GM19463 (cell line): Measurements from ENCODE around the gene HOMER1.

Source experiments
- ATAC-seq: cut with Tn5 transposase; IDR thresholded peaks from one replicate; pipeline ENCODE4 v1.9.1; 2021; ENCODE audit warnings: mild to moderate bottlenecking, moderate library complexity; ENCODE audit not compliant: unreplicated experiment

Gene HOMER1

DNA sequence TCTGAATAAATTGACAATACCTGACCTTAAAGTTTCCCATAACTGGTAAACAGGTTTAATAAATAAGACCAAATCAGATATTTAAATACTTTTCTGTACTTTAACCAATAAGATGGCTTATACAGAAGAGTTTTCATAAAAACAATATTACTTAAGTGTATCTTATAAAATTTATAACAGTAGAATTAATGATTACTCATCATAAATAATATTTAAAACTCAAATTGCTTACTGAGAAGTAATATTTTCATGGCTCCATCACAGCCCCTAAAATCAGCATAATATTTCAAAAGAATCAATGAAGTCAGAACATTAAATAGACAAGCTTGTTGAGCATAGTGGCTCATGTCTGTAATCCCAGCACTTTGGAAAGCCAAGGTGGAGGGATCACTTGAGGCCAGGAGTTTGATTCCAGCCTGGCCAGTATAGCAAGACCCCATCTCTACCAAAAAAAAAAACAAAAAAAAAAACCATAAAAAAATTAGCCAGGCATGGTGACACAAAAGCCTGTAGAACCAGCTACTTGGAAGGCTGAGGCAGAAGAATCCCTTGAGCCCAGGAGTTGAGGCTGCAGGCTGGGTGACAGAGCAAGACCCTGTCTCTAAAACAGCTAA is 23.5 kb downstream of the HOMER1 start:
- ATAC-seq: no peak

DNA sequence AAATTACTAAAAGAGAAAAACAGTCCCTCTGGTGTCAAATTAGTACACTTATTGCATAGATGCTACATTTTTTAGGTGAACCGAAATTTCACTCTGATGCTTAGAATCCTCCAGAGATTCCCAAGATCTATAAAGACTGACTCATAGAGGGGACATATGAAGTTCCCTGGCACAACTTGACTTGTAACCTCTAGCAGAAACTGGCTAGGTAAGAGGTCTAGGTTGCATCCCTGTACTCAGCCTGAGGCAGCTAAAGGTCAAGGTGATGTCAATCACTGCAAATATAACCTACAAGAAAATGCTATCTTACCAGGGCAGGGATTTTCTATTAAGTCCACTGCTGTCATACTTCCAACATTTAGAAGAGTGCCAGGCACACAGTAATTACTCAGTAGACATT is 24.2 kb downstream of the HOMER1 start:
- ATAC-seq: no peak

- ATAC-seq: no peak
Observed at GRCh38 chr5:79488775-79489174, 25.2 kb downstream of the HOMER1 start.

DNA sequence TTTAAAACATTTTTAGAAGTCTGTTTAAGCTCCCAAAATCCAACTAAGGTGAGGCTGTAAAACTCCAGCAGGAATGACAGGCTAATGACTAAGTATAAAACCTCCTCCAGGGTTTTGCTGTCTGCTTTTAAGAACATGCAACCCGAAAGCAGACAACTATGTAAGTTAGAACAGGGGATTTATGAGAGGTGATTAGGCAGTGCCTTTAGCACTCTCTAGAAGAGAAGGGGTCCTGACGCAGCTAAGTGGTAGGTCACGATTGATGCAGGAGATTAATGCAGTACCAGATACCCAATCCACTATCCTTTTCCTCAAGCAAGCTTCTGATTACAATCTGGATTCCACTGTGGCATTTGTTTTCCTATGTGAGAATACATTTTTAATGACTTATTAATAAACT is 25.9 kb downstream of the HOMER1 start:
- ATAC-seq: no peak

GRCh38 chr5:79487251-79487650 is 26.7 kb downstream of the HOMER1 start:
- ATAC-seq: no peak

- no peak for ATAC-seq
Observed at GRCh38 chr5:79486116-79486515, 27.8 kb downstream of the HOMER1 start.

DNA sequence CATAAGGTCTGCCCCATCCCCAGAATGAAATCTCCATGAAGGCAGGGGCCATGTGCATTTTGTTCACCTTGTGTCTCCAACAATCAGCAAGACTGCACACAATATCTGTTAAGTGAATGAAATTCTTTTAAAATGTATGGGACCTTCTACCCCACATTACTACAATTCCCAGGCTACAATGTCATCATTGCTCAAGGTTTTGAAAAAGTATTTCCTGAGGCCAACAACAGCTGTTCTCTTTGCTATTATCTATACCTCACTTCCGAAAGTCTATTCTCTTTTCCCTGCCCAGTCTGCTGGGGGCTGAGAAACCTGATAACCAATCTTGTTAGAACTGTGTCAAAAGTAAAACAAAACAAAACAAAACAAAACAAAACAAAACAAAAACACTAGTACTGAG is 29.2 kb downstream of the HOMER1 start:
- ATAC-seq: no peak

DNA sequence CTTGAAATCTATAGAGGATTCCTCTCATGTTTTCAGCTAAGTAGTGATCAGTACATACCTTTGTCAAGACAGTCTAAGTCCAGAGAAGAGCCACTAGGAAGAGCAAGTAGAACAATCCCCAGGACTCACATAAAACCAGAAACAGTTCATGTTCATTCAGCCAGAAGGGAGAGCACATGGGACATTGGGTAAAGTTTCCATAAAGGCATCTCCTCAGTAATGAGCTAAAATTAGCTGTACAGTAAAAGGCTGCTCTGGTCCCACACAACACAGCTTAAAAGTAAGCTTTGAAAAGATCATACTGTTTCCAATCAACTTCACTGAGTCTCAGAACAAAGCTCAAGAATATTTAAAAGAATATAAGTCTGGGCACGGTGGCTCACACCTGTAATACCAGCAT is 32.4 kb downstream of the HOMER1 start:
- ATAC-seq: no peak

GRCh38 chr5:79480991-79481390 is 32.9 kb downstream of the HOMER1 start:
- ATAC-seq: no peak

GRCh38 chr5:79475152-79475466 is 38.8 kb downstream of the HOMER1 start:
- ATAC-seq: no peak

DNA sequence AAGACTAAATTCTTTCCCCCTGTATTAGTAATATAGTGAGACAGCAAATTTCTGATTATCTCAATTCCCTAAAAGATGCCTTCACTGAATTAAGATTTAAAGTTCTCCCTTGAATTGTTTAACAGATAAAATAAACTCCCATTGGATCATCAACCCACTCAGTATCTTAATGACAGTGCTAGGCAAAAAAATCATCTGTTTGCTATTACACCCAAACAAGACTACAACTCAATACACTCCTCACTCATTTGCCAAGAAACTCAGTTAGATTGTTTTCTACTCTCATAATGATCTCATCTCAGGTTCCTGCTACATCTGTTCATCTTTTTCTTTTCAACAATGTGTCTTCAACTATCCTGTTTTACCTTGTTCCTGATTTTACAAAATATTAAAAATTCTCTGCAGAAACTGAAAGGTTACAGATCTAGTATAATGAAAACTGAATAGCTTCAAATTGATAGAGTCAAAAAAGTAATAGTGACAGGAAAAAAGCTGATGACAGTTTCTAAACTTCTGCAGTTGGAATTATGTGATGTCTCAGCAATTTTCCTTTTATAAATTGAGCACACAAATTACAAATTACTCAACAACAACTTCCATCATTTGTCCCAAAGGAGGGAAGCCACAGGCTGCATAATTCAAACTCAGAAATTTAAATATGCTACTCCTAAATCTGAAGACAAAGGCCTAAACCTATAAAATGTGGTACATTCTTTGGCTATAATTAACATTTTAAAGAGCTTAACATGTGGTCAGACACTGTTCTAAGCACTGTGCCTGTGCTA is 39.4 kb downstream of the HOMER1 start:
- no peak for ATAC-seq

GRCh38 chr5:79471556-79471955 is 42.4 kb downstream of the HOMER1 start:
- ATAC-seq: no peak

DNA sequence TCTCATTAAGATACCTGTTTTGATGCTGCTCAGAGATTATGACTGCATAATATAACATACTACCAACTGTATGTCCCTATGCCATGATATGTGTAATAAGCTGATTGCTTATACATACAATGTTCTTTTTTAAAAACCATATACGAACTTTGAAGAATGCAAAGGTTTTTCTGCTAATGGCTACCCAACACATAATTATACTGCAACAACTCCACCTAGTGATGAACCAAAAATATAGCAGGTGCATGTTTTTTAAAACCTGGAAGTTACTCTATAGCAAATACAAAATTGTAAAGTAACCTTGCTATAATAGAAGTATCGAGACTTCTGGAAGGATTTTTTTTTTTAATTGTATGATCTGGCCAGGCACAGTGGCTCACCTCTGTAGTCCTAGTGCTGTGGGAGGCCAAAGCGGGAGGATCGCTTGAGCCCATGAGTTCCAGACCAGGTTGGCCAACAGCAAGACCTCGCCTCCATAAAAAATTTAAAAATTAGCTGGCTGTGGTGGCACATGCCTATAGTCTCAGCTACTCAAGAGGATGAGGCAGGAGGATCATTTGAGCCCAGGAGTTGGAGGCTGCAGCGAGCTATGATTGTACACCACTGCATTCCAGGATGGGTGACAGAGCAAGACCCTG is 49.1 kb downstream of the HOMER1 start:
- no peak for ATAC-seq

GRCh38 chr5:79464278-79464677 is 49.7 kb downstream of the HOMER1 start:
- ATAC-seq: no peak

DNA sequence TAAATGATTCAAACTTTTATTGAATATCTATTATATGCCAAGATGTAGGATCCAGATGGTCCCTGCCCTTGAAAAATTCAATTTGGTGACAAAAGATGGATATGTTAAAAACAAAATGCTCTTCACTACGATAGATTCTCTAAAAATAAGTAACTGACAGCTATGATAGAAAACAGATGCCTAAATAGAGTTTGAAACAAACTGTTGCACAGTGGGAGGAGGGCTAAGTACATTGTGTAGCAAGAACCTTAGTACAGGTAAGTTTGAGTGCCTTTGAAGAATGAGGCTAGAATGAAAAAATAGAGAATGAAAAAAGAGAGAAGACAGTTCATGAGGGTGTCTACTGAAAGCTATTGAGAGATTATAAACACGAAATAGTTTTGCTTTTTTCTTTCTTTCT is 54.3 kb downstream of the HOMER1 start:
- no peak for ATAC-seq

GRCh38 chr5:79456890-79457583 is 56.9 kb downstream of the HOMER1 start:
- ATAC-seq: peak; percentile 95

- ATAC-seq: no peak
Observed at GRCh38 chr5:79456400-79456799, 57.5 kb downstream of the HOMER1 start.

GRCh38 chr5:79454043-79454442 is 59.9 kb downstream of the HOMER1 start:
- no peak for ATAC-seq

DNA sequence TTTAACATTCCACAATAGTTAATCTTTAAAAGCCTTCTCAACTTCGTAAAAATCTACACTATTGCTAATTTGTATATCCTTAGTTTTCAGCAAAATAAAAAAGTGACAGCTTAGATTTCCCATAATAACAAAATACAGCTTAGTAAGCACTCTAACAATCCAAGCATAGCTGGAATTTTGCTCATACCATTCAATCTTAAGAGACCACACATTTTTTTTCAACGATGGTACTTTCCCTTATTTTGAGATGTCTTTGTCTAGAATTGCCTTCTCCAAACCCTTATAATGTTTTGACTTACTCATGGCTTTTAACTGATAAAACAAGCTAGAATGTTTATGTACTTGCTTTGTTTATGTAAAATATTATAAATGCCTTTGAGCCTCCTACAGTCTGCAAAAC is 65.6 kb downstream of the HOMER1 start:
- ATAC-seq: no peak

GRCh38 chr5:79436821-79437220 is 77.1 kb downstream of the HOMER1 start:
- no peak for ATAC-seq

DNA sequence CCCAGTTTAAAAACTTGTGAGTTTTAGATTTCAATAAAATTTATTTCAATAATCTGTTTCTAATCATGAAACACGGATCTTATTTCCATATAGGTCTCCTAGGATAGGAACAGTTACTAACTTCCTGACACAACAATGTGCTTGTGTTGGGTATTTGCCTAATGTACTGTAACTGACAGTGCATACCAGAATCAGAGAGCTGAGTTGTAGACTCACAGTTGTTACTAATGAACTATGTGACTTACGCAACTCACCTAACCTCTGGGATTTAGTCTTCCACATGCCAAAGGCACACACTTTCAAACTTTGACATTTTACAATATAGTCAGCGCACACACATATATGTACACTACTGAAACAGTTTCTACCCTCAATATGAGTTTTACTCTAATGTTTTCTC is 77.7 kb downstream of the HOMER1 start:
- ATAC-seq: no peak

GRCh38 chr5:79430196-79430595 is 83.7 kb downstream of the HOMER1 start:
- no peak for ATAC-seq
